Endothelial cell of umbilical vein (primary cell): ENCODE data around the gene TOMM34. TPM values are rescaled to one million over a fixed set of nuclear protein-coding genes. Genes with fewer than 3 reads are reported as not detected.

Experiments
- BruUV-seq: library from RNA; stranded (reverse); fragments of 400-500 nt; replicated peaks from 2 replicates; lab custom pipeline; 2021; lab: Mats Ljungman, UMichigan
- CTCF ChIA-PET: fragments of 300-600, 350-600 bp; sonication (Branson Sonifier 250); formaldehyde crosslinking; loops from one replicate; lab custom pipeline; 2021; ENCODE audit warnings: antibody characterized with exemption, inconsistent platforms; lab: Charles Lee
- POLR2A ChIA-PET: fragments of 300-600, 350-600 bp; sonication (Branson Sonifier 250); formaldehyde crosslinking; loops from one replicate; lab custom pipeline; 2021; ENCODE audit warnings: antibody characterized with exemption, inconsistent platforms; lab: Charles Lee
- DNase-seq: peaks from one replicate; pipeline ENCODE4 v3.0.0-alpha.2; 2011; ENCODE audit warnings: low read depth, low spot score
- FAIRE-seq: peaks from 2 replicates; lab custom pipeline; 2011; peaks lifted over from hg19 to GRCh38; lab: Jason Lieb, UNC
- H2AFZ ChIP-seq: 2 replicates; pipeline ENCODE4 v1.6.0; 2012; ENCODE audit warnings: low read depth, low read length, control low read depth, inconsistent platforms
- H3K27ac ChIP-seq: 2 replicates; pipeline ENCODE4 v1.5.1; 2011; ENCODE audit warnings: low read depth, mild to moderate bottlenecking, control low read depth, low read length, moderate library complexity; ENCODE audit not compliant: insufficient read depth
- H3K27me3 ChIP-seq, 2 experiments: 2 replicates each; pipeline versions ENCODE4 v1.6.0 to v1.6.1; 2011; ENCODE audit warnings: low read length in 2 of 2, mixed read lengths in 1 of 2; ENCODE audit not compliant: control insufficient read depth in 2 of 2, insufficient read depth in 2 of 2
- H3K36me3 ChIP-seq, 2 experiments: 2 replicates in 1 of 2; 3 replicates in 1 of 2; pipeline ENCODE4 v1.5.1; 2011; ENCODE audit warnings: low read length in 2 of 2, mild to moderate bottlenecking in 1 of 2, moderate library complexity in 1 of 2; ENCODE audit not compliant: control insufficient read depth in 2 of 2, insufficient read depth in 2 of 2; ENCODE audit errors: extremely low read depth in 1 of 2
- H3K4me1 ChIP-seq: 3 replicates; pipeline ENCODE4 v1.5.1; 2011; ENCODE audit warnings: mild to moderate bottlenecking, low read length; ENCODE audit not compliant: control insufficient read depth, insufficient read depth; ENCODE audit errors: extremely low read depth
- H3K4me2 ChIP-seq: 2 replicates; pipeline ENCODE4 v1.6.1; 2011; ENCODE audit warnings: low read length, control low read depth, mixed read lengths; ENCODE audit not compliant: insufficient read depth
- H3K4me3 ChIP-seq, 3 experiments: fragments of 200-600 bp in 1 of 3; sonication (generic), shearing (Covaris generic) in 1 of 3; replicated peaks in 1 of 3; 2 replicates each; pipeline ENCODE4 v1.5.1; 2011 to 2016; ENCODE audit warnings: control low read depth in 3 of 3, low read length in 3 of 3, mild to moderate bottlenecking in 2 of 3, inconsistent platforms in 1 of 3, low read depth in 1 of 3, moderate library complexity in 1 of 3; ENCODE audit not compliant: insufficient read depth in 1 of 3
- H3K79me2 ChIP-seq: 2 replicates; pipeline ENCODE4 v1.6.0; 2012; ENCODE audit warnings: low read length, inconsistent platforms; ENCODE audit not compliant: control insufficient read depth, insufficient read depth
- H3K9ac ChIP-seq: replicated peaks from 2 replicates; pipeline ENCODE3; 2011; ENCODE audit warnings: low read length, control low read depth; ENCODE audit not compliant: insufficient read depth; ENCODE audit errors: extremely low read depth
- H3K9me1 ChIP-seq: replicated peaks from 3 replicates; pipeline ENCODE4 v1.6.0; 2011; ENCODE audit warnings: mild to moderate bottlenecking, low read length; ENCODE audit not compliant: control insufficient read depth, insufficient read depth; ENCODE audit errors: extremely low read depth
- H3K9me3 ChIP-seq: replicated peaks from 2 replicates; pipeline ENCODE4 v1.5.1; 2012; ENCODE audit warnings: low read length, inconsistent platforms; ENCODE audit not compliant: control insufficient read depth, insufficient read depth
- H4K20me1 ChIP-seq: replicated peaks from 2 replicates; pipeline ENCODE3; 2011; ENCODE audit warnings: mild to moderate bottlenecking, low read length; ENCODE audit not compliant: control insufficient read depth, insufficient read depth; ENCODE audit errors: extremely low read depth
- EZH2 ChIP-seq: IDR thresholded peaks from 2 replicates; pipeline ENCODE4 v1.6.1; 2012; ENCODE audit warnings: borderline replicate concordance, low read depth, mild to moderate bottlenecking, moderate library complexity, low read length, inconsistent platforms; ENCODE audit not compliant: severe bottlenecking
- FOS ChIP-seq: IDR thresholded peaks from 2 replicates; pipeline ENCODE4 v1.6.1; 2011; ENCODE audit warnings: mild to moderate bottlenecking, low read length, moderate library complexity, borderline replicate concordance; ENCODE audit not compliant: insufficient read depth
- GATA2 ChIP-seq: IDR thresholded peaks from 2 replicates; pipeline ENCODE4 v1.7.0; 2011; ENCODE audit warnings: low read depth, mild to moderate bottlenecking, moderate library complexity, mixed read lengths, low read length; ENCODE audit not compliant: insufficient read length, insufficient read depth
- JUN ChIP-seq: IDR thresholded peaks from 2 replicates; pipeline ENCODE4 v1.6.1; 2011; ENCODE audit warnings: borderline replicate concordance, low read depth; ENCODE audit not compliant: insufficient read length, insufficient read depth
- MYC ChIP-seq: IDR thresholded peaks from one replicate; pipeline ENCODE4 v1.6.1; 2011; ENCODE audit warnings: mild to moderate bottlenecking, low read depth, low read length
- POLR2A ChIP-seq: IDR thresholded peaks from 2 replicates; pipeline ENCODE4 v1.6.1; 2012; ENCODE audit warnings: low read depth, mild to moderate bottlenecking, control low read depth, low read length
- POLR2AphosphoS5 ChIP-seq: IDR thresholded peaks from 2 replicates; pipeline ENCODE4 v1.6.1; 2012; ENCODE audit warnings: low read depth, mild to moderate bottlenecking, control low read depth, low read length, moderate library complexity; ENCODE audit not compliant: insufficient read depth
- dilution Hi-C: fragments of 300-500 bp; cut with MboI; formaldehyde crosslinking; loops from one replicate; pipeline ENCODE4 v1.15.0; 2019; ENCODE audit warnings: low sequenced_read_pairs; ENCODE audit not compliant: extremely low pct_ligation_motif_present
- intact Hi-C: fragments of 100-400 bp; cut with micrococcal nuclease; formaldehyde crosslinking; loops from one replicate; pipeline ENCODE4 v1.10.0; 2022
- polyA plus RNA-seq, 4 experiments: library from polyadenylated mRNA; depleted of rRNA in 3 of 4; stranded (reverse) in 3 of 4; unstranded in 1 of 4; fragments of >200 nt; gene quantifications; 2 replicates each; pipeline versions ENCODE4 v1.2.1 to v1.2.3, GENCODE V29; 2011 to 2012; ENCODE audit warnings: missing spikeins in 1 of 4
- total RNA-seq: library from RNA; stranded (reverse); gene quantifications from 2 replicates; pipeline ENCODE4 v1.2.3, GENCODE V29; 2021
- TF ChIP-seq, protein P1 (sequence below): IDR thresholded peaks from 2 replicates; pipeline ENCODE4 v1.6.1; 2011; ENCODE audit not compliant: insufficient read depth, insufficient read length
- TF ChIP-seq, protein P2 (sequence below), 2 donors: IDR thresholded peaks; 1 replicate in 1 of 2; 2 replicates in 1 of 2; pipeline ENCODE4 v1.5.1; 2011; ENCODE audit warnings: low read length in 2 of 2, mild to moderate bottlenecking in 2 of 2, moderate library complexity in 2 of 2, control low read depth in 1 of 2, inconsistent platforms in 1 of 2, low read depth in 1 of 2; ENCODE audit not compliant: insufficient read depth in 1 of 2; ENCODE audit errors: extremely low read depth in 1 of 2

The TOMM34 gene
- total and polyA plus RNA-seq, 2 donors (not counting 3 experiments of a cell fraction or from before 2014, with no cell fraction given) = 36.3 to 44.2 TPM

DNA sequence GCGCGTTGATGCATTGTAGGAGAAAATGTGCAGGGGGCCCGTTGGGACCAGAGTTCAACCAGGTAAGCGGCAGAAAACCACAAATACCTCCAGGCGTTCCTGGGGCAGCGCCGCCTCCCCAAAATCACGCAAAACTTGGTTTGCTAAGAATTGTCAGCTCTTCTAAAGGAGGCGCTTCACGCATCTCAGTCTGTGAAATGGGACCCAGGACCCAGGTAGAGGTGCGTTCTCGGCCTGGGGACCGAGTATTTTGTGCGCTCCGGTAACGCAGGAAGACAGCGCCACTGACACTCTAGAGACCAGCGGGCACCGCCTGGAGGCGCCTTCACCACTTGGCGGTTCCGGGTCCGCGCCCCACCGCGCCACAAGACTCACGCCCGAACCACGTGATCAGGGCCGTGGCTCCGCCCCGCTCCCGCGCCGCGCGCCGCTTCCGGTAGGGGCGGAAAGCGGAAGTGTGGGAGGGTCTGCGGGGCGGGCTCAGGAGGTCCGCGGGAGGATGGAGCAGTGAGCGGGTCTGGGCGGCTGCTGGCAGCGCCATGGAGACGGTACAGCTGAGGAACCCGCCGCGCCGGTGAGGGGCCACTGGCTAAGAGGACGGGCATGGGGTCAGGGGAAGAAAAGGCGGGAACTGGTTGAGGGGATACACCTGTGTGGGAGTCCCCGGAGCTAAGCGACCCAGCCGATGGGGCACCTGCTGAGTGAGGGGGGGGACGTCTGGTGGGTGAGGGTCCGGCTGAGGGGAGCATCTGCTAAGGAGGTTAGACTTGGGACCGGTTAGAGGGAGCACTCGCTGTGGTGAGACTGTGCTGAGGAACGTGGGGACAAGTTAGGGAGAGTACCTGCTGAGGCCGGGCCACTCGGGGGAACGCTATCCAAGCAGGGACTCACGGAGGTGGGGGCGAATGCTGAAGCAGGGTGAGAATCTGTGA lies 6.1 kb upstream of the TOMM34 start, which contains the start of gene STK4:
Gene STK4, plus strand, starts transcription at position 483 of the 932 bp plus-strand sequence. Its CDS starts 57 bp downstream, at position 540.
- Histone ChIP-seq H3K27ac (peak within 1 kb of the TSS; percentile 44), H3K79me2 (peaks cover 34% of the 10 kb centered on the region)
- dilution Hi-C loops = no loop called here

More for the DNA sequence above, 6.1 kb upstream of the TOMM34 start, which contains the start of gene STK4:
- no peaks in the 10 kb centered on the region for H3K9me3 ChIP-seq
- H2AFZ ChIP-seq = peak within 1 kb of the TSS; percentile 59
- FAIRE-seq = peak; percentile 75
- ChIA-PET POLR2A (no interaction called here), CTCF (interaction anchor here (0.6 to 1.9 kb wide), 3 partner anchors 9 to 27 kb away, joined by 3 to 5 read pairs (median 4); no protein-coding TSS in a partner anchor)
- H3K27me3 ChIP-seq = no peaks in the 10 kb centered on the region
- DNase-seq = peak; percentile 95
- intact Hi-C loops = loop anchor here (1.0 to 10.0 kb wide), 5 partner anchors 27 to 1006 kb away; partner anchors contain the start of genes DNTTIP1, WFDC3 and ZNF335
- TSS peak; percentile 90 for BruUV-seq
- no peaks in the 10 kb centered on the region for H3K9me1 ChIP-seq
- TF ChIP-seq MYC (peak; percentile 78), FOS (no peak), POLR2AphosphoS5 (peak; percentile 72), EZH2 (no peak), POLR2A (peak; percentile 49), JUN (no peak), GATA2 (no peak)
- TF ChIP-seq, protein P1, sequence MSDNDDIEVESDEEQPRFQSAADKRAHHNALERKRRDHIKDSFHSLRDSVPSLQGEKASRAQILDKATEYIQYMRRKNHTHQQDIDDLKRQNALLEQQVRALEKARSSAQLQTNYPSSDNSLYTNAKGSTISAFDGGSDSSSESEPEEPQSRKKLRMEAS = peak; percentile 88
- TF ChIP-seq, protein P2, sequence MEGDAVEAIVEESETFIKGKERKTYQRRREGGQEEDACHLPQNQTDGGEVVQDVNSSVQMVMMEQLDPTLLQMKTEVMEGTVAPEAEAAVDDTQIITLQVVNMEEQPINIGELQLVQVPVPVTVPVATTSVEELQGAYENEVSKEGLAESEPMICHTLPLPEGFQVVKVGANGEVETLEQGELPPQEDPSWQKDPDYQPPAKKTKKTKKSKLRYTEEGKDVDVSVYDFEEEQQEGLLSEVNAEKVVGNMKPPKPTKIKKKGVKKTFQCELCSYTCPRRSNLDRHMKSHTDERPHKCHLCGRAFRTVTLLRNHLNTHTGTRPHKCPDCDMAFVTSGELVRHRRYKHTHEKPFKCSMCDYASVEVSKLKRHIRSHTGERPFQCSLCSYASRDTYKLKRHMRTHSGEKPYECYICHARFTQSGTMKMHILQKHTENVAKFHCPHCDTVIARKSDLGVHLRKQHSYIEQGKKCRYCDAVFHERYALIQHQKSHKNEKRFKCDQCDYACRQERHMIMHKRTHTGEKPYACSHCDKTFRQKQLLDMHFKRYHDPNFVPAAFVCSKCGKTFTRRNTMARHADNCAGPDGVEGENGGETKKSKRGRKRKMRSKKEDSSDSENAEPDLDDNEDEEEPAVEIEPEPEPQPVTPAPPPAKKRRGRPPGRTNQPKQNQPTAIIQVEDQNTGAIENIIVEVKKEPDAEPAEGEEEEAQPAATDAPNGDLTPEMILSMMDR (IDR thresholded peaks at IDR 0.05; ENCODE audit: extremely low read depth in 1 of 2, insufficient read depth in 1 of 2, low read depth in 1 of 2, low read length in 2 of 2) = peak; percentile 46 to 67
- H3K4me3 ChIP-seq = peak within 1 kb of the TSS; percentile 59 to 92 (median 64)
- H3K9ac ChIP-seq = peak within 1 kb of the TSS; percentile 62
- H3K36me3 ChIP-seq = no peaks in the 10 kb centered on the region
- no peaks in the 10 kb centered on the region for H4K20me1 ChIP-seq
- peak within 1 kb of the TSS; percentile 83 for H3K4me2 ChIP-seq
- H3K4me1 ChIP-seq = peaks cover 50% of the 10 kb centered on the region
